ENCODE data around the gene CAV1.
"Not testable (repeated sequence)": the region's sequence is repeated elsewhere in the genome, so short reads cannot be mapped to it uniquely, and the experiment has no call there.

CAV1 gene

DNA sequence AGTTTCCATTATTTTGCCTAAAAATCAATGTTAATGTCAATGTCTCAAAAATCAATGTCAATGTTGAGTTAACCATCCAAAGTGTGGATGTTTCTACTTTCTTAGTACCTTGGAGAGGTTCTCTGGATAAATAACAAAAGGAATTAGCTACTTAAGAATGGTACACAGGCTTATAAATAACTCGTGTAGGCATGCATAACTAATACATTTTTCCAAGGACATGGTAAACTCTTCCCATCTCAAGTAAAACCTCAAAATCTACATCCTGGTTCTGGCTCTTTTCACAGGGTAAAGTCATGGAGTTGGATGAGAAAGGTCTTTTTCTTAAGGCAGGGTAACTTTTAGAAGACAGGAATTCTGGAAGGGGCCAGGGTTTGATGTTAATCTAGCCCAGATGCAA, 59.9 kb downstream of the CAV1 start:
- DNase-seq, result no peak

DNA sequence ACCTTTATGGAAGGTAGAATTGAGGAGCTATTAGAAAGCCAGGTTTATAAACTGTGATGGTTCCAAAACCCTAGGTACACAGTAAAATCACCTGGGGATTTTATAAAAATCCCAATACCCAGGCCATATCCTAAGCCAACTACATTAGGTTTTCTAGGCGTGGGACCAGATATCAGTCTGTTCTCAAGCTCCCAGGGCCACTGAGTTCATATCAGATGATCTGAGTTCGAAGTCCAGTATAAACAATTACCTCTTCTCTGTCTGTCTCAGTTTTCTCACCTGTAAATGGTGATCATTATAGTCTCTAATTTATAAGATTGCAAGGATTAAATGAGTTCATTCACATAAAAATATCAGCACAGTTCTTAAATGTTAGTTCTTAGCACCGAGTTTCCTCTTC, 60.6 kb downstream of the CAV1 start:
- no peak for DNase-seq

DNA sequence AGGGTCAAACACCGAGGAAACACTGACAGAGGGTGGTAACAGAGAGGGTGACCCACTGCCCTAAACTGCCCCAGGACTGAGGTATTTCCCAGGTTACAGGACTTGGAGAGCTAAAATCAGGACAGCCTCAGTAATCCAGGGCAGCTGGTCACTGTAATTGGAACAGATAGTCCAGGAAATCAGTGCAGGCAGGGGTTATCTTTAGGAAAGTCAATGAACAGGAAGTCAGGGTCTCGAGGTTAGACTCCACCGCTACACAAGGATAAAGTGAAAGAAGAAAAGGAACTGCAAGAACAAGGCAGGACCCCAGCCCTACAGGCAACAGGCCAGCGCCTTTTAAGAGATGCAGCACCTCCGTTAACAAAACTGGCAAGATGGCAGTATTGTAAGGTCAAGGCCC, 61.1 kb downstream of the CAV1 start:
- no peak for DNase-seq

DNA sequence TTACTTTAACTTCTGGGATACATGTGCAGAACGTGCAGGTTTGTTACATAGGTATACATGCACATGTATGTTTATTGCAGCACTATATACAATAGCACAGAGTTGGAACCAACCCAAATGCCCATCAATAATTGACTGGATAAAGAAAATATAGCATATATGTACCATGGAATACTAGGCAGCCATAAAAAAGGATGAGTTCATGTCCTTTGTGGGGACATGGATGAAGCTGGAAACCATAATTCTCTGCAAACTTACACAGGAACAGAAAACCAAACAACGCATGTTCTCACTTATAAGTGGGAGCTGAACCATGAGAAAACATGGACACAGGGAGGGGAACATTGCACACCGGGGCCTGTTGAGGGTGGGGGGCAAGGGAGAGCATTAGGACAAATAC, 62.4 kb downstream of the CAV1 start:
- DNase-seq, result not testable (repeated sequence)

DNA sequence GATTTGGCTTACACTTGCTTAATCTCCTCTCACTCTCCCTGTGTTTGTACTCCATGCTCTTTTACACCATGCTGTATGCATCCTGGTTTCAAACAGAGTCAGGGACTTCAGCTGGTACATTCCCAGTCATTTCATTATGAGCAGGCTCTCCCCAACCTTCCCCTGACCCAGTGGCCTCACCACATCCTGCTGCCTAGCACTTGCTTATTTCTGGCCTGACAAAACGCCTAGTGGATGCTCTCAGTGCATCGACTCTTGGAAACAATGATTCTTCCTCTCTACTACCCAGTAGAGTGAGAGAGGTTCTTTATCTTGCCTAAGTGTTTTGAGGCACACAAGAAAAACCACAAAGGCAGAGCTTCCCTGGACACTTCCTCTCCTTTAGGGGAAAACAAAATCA, 63.4 kb downstream of the CAV1 start:
- DNase-seq, result no peak

DNA sequence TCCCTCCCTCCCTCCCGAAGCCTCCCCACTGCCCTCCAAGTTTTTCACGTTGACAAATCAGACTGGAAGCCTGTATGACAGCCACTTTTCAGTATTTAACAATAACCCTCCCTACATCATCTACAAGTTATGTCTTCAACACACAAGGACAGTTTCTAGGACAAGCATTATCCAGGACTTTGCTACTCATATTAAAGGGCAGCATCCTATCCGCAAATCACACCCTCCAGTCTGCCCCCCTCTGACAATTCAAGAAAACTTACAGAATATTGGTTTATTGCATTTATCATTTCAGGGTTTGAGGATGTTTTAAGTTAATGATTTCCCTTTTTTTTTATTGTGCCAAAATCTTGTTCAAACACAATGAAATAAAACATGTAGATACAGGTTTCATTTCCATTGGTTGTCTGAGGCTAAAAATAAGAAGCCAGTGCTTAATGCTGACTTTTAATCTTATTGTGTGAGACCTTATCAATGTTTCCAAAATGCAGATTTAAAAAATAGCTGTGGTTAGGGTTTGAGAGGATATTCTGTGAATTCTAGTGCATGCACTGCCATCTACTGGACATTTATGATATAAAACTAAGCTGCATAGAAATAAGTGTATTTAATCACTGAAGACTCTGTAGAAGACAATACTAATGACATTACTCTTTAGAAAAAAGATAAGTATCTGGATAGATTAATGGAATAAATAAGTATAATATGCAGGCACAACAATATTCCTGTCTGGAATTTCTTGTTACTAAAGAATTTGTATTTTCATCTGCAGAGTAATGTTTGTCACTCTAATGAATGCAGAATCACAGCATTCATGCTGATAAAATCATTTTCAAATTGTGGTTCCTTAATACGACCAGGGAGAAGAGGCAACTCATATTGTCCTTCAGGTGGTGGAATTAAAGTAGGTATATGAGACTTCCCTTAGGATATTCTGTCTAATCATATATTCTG, 64.1 kb downstream of the CAV1 start:
- no peak for DNase-seq

DNA sequence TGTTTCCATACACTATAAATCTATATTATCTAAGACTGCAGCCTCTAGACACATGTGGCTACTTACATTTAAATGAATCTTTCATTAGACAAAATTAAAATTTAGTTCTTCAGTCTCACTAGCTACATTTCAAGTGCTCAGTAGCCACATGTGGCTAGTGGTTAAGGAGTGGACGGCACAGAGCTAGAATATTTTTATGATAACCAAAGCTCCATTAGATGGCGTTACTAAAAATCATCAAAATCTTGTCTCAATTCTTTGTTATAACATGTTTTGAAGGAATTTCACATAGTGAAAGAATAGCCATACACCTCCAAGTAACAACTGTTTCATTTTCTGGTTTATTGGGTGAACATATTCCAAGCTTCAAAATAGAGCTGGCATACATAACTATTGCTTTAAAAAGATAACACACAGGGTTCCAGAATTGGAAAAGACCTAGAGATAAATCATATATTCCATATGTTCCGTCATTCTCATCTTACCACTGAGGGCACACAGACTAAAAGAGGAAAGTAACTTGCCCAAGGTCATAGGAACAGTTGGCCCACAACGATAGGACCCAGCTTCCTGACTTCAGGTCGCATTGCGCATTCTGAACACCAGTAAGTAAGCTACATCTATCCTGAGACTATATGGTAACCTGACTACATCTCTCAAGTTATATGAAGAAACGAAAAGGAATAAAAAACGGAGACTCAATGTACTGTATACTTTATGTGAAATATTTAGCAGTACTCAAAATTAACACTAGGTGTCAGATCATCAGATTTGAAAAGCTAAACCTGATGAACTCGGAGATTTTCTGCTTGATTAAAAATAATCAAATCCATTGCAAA, 66.6 kb downstream of the CAV1 start:
- no peak for DNase-seq

DNA sequence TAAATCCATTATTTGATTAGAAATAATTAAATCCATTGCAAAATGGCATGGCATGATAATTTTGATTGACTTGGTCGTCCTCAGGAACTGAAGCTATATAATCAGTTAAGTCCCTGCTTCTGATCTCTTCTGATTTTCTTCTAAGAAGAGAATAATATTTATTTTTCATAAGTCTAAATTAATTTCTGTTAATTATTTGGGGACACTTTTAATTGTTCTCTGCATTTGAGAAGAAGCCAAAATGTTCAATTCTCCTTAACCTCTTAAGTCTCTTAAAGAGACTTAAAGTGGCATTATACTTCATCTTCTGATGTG, 67.2 kb downstream of the CAV1 start:
- DNase-seq, result no peak

DNA sequence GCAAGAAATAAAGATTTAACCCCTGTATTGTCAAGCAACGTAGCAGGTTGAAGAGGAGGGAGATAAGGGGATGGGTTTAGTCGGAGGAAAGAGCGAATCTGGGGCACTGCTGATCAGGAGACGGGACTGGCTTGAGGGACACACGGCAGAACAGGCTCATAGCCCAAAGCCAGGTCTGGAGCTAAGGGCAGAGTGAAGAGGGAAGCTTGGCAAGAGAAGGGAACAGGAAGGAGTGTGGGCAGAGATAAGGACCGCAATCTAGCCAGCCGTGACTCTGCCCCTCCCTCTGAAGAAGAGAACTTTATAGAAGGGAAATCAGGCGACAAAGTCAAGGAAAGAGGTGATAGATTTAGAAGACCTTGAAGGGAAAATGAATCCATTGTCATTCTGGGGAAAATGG, 67.6 kb downstream of the CAV1 start:
- no peak for DNase-seq

DNA sequence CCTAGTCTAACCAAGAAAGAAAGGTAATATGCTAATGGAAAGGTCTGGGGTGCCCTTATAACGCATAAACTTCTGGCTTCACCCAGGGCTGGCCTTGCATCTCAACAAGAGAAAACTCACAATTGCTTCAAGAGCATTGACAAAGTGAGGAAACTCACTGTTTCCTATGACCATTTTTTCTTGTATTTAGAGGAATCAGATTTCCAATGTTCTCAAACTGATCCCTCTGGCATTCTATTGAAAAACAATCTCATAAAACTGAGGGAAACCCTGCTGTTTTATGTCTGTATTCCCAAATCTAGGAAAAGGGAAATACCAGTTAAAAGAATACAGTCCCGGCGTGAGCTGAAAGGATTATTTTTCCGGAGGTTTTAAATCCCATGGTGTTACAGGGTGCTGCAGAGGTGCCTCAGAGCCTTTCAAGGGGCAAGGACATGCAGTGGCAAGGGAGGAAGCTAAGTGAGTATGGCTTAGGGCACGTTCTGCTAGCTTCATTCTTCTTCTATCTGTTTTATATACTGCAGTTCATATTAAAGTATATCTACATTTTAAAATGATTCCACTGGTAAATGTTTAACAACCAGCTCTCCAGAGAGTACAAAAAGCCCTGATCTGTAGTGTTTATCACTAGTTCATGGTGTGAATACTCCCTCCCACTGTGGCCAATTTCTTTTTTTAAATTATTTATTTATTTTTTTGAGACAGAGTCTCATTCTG, 68.7 kb downstream of the CAV1 start:
- no peak for DNase-seq

DNA sequence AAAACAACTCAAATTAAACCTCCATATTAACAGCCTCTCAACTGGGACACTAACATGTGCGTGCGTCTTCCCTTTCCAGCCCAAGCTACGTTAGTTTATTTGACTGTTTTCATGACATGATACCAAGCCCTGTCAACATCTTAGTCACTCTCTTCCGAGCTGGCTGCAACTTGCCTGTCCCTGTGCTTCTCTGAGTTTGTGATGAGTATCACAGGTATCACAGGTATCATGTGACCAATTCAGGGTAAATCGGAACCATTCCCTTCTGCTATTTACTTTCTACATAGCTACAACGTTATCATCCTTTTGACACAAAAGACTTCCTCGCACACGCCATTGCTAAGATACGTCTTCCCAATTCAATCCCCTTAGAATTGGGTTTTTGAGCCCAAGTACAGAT, 70.2 kb downstream of the CAV1 start:
- no peak for DNase-seq

DNA sequence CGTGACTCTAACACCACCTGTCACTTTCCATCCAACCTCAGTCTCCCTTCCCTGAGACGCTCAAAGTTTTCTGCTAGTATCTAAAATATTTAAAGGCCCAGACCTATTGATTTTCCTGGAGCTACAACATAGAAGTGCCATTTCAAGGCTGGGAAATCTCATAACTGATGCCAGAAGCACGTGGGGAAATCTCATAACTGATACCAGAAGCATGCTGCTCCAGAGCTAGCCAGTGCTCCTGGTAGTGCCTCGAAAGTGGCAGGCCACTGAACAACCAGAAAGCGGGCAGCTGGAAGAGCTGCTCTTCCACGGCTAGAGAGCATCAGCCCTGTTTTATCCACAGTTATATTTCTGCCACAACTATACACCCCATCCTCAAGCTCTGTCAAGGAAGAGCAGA, 72.5 kb downstream of the CAV1 start:
- DNase-seq, result no peak

DNA sequence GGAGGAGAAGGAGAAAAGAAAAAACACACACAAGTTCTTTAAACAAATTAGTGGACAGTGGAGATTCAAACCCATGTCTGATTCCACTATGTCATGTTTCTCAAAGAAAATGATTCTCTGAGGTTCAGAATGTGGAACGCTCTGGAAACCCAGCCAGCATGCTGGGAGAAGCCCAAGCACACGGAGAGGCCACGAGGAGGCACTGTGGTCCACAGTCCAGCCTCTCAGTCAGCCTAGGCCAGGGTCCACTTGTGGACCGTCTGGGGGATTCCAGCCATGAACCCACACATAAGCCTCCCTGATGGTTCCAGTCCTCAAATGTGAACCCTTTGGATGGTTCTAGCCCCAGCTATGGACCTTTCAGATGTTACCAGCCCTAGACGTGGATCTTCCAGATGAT, 73.4 kb downstream of the CAV1 start:
- DNase-seq, result no peak

DNA sequence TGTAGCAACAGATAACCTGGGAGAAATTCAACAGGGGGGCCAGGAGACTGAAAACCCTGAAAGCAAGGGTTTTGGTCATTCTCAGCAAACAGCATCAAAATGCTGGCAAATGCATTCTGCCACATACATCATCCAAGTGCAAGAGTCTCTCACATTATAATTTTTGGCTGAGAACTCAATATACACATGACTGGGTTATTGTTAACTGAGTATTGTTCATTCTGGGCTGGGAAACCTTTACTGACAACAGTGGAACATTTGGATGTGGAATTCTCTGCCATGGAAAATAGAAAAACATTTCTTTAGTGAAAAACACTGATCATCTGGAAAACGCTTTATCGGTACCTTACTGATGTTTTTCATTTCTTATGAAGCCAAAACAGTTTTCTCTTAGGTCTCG, 74.0 kb downstream of the CAV1 start:
- DNase-seq, result no peak

DNA sequence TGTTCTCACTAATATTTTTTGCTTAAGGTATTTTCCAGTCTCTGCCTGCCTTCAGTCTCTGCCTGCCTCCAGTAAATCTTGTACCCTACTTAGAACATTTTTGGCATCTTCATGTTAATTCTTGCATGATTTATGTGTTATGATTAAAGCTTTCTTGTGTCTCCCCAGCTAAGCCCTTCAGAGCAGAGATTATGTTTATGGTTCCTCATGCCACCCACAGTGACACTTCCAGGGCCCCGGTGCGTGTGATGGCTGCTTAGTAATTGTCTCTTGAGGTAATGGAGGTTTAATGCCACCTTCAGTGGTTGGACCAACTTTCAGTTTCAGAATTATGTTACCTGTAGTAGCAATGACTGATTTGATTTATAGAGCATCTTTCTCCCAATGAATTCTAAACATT, 76.6 kb downstream of the CAV1 start:
- no peak for DNase-seq

DNA sequence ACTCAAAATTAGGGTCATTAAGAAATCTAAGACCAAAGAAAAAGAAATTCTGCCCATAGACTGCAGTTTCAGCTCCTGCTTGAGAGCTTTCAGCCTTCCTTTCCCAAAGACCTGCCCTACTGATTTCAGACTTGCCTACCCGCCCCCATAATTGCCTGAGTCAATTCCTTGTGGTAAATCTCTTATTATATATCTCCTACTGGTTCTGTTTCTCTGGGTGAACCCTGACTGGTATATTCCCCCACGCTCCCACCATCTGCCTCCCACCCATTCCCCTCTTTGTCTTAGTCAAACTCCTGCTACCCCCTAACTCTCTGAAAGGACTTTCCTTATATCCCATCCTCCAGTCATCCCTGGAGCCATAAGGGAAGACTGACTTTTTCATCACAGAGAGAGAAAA, 82.5 kb downstream of the CAV1 start:
- DNase-seq, result no peak

DNA sequence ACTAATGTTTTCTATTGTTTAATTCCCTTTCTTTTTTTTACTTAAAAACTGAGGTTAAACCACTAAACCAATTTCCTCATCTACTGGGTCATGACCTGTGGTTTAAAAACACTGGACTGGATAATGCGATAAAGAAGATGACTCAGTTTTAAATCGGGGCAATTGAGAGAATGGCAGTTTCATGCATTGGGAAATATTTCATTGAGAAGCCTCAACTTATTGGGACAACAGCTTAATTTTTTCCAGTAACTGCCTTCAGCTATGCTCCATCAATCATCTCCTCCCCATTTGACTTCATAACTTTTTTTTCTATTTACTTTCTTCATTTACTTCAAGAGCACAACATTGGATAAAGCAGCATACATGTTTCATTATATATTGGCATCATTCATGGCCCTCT, 85.4 kb downstream of the CAV1 start:
- DNase-seq, result no peak

DNA sequence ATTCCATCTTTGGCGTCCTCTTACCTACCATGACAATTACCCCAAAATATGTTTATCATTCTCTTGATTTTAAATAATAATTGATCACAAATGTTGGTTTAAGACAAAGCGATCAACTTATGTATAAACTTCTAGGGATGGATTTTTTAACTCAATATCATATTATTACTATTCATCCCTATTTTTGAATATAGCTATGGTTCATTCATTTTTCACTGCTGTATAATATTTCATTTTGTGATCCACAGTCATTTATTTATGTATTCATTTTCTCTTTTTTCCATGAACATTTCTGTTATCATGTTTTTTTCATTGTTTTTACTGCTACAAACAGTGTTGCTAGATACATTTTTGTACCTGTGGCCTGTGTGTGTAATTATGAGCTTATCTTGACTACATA, 85.9 kb downstream of the CAV1 start:
- DNase-seq, result no peak

Measured in activated effector memory CD4-positive, alpha-beta T cell treated with Interleukin-2 at 50 U/mL for 16 hours (primary cell).